ENCODE measurements around the gene BLOC1S1. TPM values are rescaled to one million over a fixed set of nuclear protein-coding genes. Genes with fewer than 3 reads are reported as not detected.
A peak's percentile ranks its signal among the peaks of the same experiment; 100 is the strongest.

Gene BLOC1S1
- total and polyA plus RNA-seq, 9 of the 15 experiments (the other 6 are each of a cell fraction or from before 2014, with no cell fraction given), result 75.2 to 161 (median 98.8) TPM

DNA sequence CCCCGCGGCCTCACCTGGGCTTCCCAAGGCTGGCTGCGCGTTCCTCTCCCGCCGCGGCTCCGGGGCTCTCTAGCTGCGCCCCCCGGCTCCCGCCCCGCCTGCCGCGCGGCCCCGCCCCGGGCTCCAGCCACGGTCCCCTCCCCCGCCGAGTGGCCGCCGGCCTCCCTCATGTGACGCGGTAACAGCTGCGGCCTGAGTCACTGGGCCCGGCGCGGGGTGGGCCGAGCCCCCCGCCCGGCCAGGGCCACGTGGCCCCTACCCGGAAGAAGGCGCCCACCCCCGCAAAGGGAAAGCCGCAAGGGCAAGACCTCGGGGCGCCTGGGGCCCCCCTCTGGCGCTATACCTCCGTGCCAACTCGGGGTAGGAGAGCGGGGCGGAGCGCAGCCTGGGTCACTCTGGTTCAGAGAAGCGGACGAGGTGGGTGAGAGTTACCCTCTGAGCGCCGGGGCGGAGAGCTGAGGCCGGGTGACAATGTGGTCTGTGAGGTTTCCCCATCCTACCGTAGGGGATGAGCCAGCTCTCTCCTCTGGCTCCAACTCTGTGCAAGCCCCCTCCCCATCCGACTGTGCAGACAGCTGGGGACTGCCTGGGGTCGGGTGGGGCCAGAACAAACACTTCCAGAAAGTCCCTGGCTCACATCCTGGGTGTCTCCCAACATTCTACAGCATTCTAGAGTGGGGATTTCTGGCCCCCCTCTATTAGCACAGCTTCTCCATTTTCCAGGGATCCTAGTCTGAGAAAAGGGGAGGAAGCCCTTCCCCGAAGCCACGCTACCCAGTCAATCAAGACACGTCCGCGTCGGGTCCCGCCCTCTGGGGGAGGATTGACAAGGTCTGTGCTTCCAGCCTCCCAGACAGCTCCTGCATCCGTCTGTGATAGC, 13.3 kb downstream of the BLOC1S1 start, which contains the start of gene CD63 (continued):
- TF ChIP-seq, protein P1, sequence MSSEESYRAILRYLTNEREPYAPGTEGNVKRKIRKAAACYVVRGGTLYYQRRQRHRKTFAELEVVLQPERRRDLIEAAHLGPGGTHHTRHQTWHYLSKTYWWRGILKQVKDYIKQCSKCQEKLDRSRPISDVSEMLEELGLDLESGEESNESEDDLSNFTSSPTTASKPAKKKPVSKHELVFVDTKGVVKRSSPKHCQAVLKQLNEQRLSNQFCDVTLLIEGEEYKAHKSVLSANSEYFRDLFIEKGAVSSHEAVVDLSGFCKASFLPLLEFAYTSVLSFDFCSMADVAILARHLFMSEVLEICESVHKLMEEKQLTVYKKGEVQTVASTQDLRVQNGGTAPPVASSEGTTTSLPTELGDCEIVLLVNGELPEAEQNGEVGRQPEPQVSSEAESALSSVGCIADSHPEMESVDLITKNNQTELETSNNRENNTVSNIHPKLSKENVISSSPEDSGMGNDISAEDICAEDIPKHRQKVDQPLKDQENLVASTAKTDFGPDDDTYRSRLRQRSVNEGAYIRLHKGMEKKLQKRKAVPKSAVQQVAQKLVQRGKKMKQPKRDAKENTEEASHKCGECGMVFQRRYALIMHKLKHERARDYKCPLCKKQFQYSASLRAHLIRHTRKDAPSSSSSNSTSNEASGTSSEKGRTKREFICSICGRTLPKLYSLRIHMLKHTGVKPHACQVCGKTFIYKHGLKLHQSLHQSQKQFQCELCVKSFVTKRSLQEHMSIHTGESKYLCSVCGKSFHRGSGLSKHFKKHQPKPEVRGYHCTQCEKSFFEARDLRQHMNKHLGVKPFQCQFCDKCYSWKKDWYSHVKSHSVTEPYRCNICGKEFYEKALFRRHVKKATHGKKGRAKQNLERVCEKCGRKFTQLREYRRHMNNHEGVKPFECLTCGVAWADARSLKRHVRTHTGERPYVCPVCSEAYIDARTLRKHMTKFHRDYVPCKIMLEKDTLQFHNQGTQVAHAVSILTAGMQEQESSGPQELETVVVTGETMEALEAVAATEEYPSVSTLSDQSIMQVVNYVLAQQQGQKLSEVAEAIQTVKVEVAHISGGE (CRISPR knock-in tag; IDR thresholded peaks at IDR 0.05), result no peak; a peak in 1 of 6 replicates
- TF ChIP-seq ZNF76 (CRISPR knock-in tag; IDR thresholded peaks at IDR 0.05; ENCODE audit: borderline replicate concordance), result 0 out of 2 replicates have a peak, but pooled peaks have one; percentile 23
- no peak for TF ChIP-seq ZNF444 (CRISPR knock-in tag; IDR thresholded peaks at IDR 0.05)
- no peak for TF ChIP-seq ZNF41 (CRISPR knock-in tag; conservative IDR thresholded peaks at IDR 0.05)
- no peak for TF ChIP-seq NFATC3 (IDR thresholded peaks at IDR 0.05)
- peak; percentile 61 for TF ChIP-seq FIP1L1 (IDR thresholded peaks at IDR 0.05; ENCODE audit: low read depth, low read length, poor library complexity, severe bottlenecking)
- no peak; the same call in 1 of the 2 replicates for TF ChIP-seq XRCC5 (IDR thresholded peaks at IDR 0.05; ENCODE audit: low read depth, low read length)
- peak; percentile 21; the same call in 1 of the 2 replicates for TF ChIP-seq ZNF583 (CRISPR knock-in tag; IDR thresholded peaks at IDR 0.05)
- TF ChIP-seq, protein P2, sequence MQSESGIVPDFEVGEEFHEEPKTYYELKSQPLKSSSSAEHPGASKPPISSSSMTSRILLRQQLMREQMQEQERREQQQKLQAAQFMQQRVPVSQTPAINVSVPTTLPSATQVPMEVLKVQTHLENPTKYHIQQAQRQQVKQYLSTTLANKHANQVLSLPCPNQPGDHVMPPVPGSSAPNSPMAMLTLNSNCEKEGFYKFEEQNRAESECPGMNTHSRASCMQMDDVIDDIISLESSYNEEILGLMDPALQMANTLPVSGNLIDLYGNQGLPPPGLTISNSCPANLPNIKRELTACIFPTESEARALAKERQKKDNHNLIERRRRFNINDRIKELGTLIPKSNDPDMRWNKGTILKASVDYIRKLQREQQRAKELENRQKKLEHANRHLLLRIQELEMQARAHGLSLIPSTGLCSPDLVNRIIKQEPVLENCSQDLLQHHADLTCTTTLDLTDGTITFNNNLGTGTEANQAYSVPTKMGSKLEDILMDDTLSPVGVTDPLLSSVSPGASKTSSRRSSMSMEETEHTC (IDR thresholded peaks at IDR 0.05), result peak; percentile 89
- no peak for TF ChIP-seq NCOA4 (IDR thresholded peaks at IDR 0.05; ENCODE audit: partially characterized antibody)
- TF ChIP-seq, protein P3, sequence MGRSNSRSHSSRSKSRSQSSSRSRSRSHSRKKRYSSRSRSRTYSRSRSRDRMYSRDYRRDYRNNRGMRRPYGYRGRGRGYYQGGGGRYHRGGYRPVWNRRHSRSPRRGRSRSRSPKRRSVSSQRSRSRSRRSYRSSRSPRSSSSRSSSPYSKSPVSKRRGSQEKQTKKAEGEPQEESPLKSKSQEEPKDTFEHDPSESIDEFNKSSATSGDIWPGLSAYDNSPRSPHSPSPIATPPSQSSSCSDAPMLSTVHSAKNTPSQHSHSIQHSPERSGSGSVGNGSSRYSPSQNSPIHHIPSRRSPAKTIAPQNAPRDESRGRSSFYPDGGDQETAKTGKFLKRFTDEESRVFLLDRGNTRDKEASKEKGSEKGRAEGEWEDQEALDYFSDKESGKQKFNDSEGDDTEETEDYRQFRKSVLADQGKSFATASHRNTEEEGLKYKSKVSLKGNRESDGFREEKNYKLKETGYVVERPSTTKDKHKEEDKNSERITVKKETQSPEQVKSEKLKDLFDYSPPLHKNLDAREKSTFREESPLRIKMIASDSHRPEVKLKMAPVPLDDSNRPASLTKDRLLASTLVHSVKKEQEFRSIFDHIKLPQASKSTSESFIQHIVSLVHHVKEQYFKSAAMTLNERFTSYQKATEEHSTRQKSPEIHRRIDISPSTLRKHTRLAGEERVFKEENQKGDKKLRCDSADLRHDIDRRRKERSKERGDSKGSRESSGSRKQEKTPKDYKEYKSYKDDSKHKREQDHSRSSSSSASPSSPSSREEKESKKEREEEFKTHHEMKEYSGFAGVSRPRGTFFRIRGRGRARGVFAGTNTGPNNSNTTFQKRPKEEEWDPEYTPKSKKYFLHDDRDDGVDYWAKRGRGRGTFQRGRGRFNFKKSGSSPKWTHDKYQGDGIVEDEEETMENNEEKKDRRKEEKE (IDR thresholded peaks at IDR 0.05; ENCODE audit: borderline replicate concordance in 1 of 2, control insufficient read depth in 1 of 2, low read depth in 2 of 2, low read length in 1 of 2), result no peak
- no peak for TF ChIP-seq PPARD (CRISPR knock-in tag; IDR thresholded peaks at IDR 0.05)
- peak; percentile 56; the same call in 1 of the 2 replicates for TF ChIP-seq CBFA2T2 (conservative IDR thresholded peaks at IDR 0.05)
- no peak for TF ChIP-seq CBX3 (IDR thresholded peaks at IDR 0.05; ENCODE audit: borderline replicate concordance in 1 of 2, low read length in 2 of 2)
- no peak for TF ChIP-seq ZNF24 (IDR thresholded peaks at IDR 0.05)
- TF ChIP-seq, protein P4, sequence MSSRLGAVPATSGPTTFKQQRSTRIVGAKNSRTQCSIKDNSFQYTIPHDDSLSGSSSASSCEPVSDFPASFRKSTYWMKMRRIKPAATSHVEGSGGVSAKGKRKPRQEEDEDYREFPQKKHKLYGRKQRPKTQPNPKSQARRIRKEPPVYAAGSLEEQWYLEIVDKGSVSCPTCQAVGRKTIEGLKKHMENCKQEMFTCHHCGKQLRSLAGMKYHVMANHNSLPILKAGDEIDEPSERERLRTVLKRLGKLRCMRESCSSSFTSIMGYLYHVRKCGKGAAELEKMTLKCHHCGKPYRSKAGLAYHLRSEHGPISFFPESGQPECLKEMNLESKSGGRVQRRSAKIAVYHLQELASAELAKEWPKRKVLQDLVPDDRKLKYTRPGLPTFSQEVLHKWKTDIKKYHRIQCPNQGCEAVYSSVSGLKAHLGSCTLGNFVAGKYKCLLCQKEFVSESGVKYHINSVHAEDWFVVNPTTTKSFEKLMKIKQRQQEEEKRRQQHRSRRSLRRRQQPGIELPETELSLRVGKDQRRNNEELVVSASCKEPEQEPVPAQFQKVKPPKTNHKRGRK (tag; IDR thresholded peaks at IDR 0.05), result no peak
- TF ChIP-seq ZNF224 (CRISPR knock-in tag; IDR thresholded peaks at IDR 0.05), result no peak
